Right atrium auricular region (tissue), 2 donors: ENCODE measurements around the gene RBM23. TPM values are rescaled to one million over a fixed set of nuclear protein-coding genes. Genes with fewer than 3 reads are reported as not detected.
"Not testable (repeated sequence)": the region's sequence is repeated elsewhere in the genome, so short reads cannot be mapped to it uniquely, and the experiment has no call there.

Experiments used
- DNase-seq: peaks from one replicate; pipeline ENCODE4 v3.0.0-alpha.2; 2019; ENCODE audit warnings: low spot score
- H3K27ac ChIP-seq, 2 donors: fragments of 200-600 bp; sonication (generic); 1 replicate in 1 of 2; 2 replicates in 1 of 2; pipeline ENCODE4 v1.5.1; 2016 to 2019
- H3K27me3 ChIP-seq, 2 donors: fragments of 200-600 bp; sonication (generic); one replicate each; pipeline versions ENCODE4 v1.5.1 to v1.6.0; 2017 to 2019
- H3K36me3 ChIP-seq: fragments of 200-600 bp; sonication (generic); one replicate; pipeline ENCODE4 v1.5.1; 2016
- H3K4me1 ChIP-seq, 2 donors: fragments of 200-600 bp; sonication (generic); one replicate each; pipeline versions ENCODE4 v1.5.1 to v1.6.0; 2017 to 2019
- H3K4me3 ChIP-seq, 2 donors: fragments of 200-600 bp; sonication (generic); 1 replicate in 1 of 2; 2 replicates in 1 of 2; pipeline ENCODE4 v1.5.1; 2017 to 2019; ENCODE audit warnings: mild to moderate bottlenecking in 1 of 2, moderate library complexity in 1 of 2
- H3K9me3 ChIP-seq, 2 donors: fragments of 200-600 bp; sonication (generic); one replicate each; pipeline ENCODE4 v1.5.1; 2019
- CTCF ChIP-seq, 2 donors: fragments of 200-600 bp; sonication (generic); IDR thresholded peaks; one replicate each; pipeline ENCODE4 v1.5.1; 2019; ENCODE audit warnings: antibody characterized with exemption in 2 of 2
- total RNA-seq, 2 donors: library from RNA; depleted of rRNA; stranded (reverse); fragments of >200 nt; gene quantifications; one replicate each; pipeline ENCODE4 v1.1.0, GENCODE V29; 2016

Gene RBM23
- total RNA-seq, 2 donors from 2014 or later, result 76.5 to 774 TPM

- no peak for DNase-seq
- Histone ChIP-seq H3K36me3 (peaks cover 56% of the 10 kb centered on the region), H3K9me3 (no peaks in the 10 kb centered on the region)
These were observed 4.8 kb upstream of the RBM23 start for GRCh38 chr14:22923746-22924145.

GRCh38 chr14:22922294-22922693, 3.3 kb upstream of the RBM23 start:
- DNase-seq, result no peak
- Histone ChIP-seq H3K36me3 (peaks cover 56% of the 10 kb centered on the region), H3K4me3 (no peak overlapping the region), H3K4me1 (peaks cover 0 to 14% of the 10 kb centered on the region in 2 donors), H3K9me3 (no peaks in the 10 kb centered on the region), H3K27ac (no peak overlapping the region), H3K27me3 (no peaks in the 10 kb centered on the region)
- no peak for TF ChIP-seq CTCF (IDR thresholded peaks at IDR 0.05)

More at GRCh38 chr14:22923746-22924145, 4.8 kb upstream of the RBM23 start:
- Histone ChIP-seq H3K27ac (no peak overlapping the region), H3K4me3 (no peak overlapping the region), H3K27me3 (no peaks in the 10 kb centered on the region), H3K4me1 (peaks cover 0 to 18% of the 10 kb centered on the region in 2 donors)
- no peak for TF ChIP-seq CTCF (IDR thresholded peaks at IDR 0.05)

- DNase-seq, result no peak
- H3K27ac ChIP-seq, result peak overlapping the region in 1 of 2 donors; percentile 2
- no peak for TF ChIP-seq CTCF (IDR thresholded peaks at IDR 0.05)
- H3K36me3 ChIP-seq, result peaks cover 52% of the 10 kb centered on the region
- H3K9me3 ChIP-seq, result no peaks in the 10 kb centered on the region
- H3K27me3 ChIP-seq, result no peaks in the 10 kb centered on the region
- H3K4me3 ChIP-seq, result no peak overlapping the region
- peaks cover 0 to 29% of the 10 kb centered on the region in 2 donors for H3K4me1 ChIP-seq
These were observed 1.7 kb upstream of the RBM23 start for GRCh38 chr14:22920697-22921096.

- Histone ChIP-seq H3K4me1 (peaks cover 0 to 31% of the 10 kb centered on the region in 2 donors), H3K36me3 (peaks cover 41% of the 10 kb centered on the region), H3K27ac (peak overlapping the region; percentile 83 to 86)
These were observed 612 bp upstream of the RBM23 start for GRCh38 chr14:22919601-22919921.

GRCh38 chr14:22915886-22916521, 2.9 kb downstream of the RBM23 start:
- H3K27me3 ChIP-seq, result no peaks in the 10 kb centered on the region
- no peaks in the 10 kb centered on the region for H3K9me3 ChIP-seq
- no peak for DNase-seq
- TF ChIP-seq CTCF (IDR thresholded peaks at IDR 0.05), result no peak
- peaks cover 0 to 31% of the 10 kb centered on the region in 2 donors for H3K4me1 ChIP-seq
- H3K27ac ChIP-seq, result no peak overlapping the region
- no peak overlapping the region for H3K4me3 ChIP-seq
- H3K36me3 ChIP-seq, result peaks cover 26% of the 10 kb centered on the region

More at GRCh38 chr14:22919601-22919921, 612 bp upstream of the RBM23 start:
- no peak for DNase-seq
- Histone ChIP-seq H3K9me3 (no peaks in the 10 kb centered on the region), H3K4me3 (peak overlapping the region; percentile 35 to 81), H3K27me3 (no peaks in the 10 kb centered on the region)
- no peak for TF ChIP-seq CTCF (IDR thresholded peaks at IDR 0.05)

GRCh38 chr14:22914836-22915235, 4.1 kb downstream of the RBM23 start:
- not testable (repeated sequence) for H3K27ac ChIP-seq, H3K4me3 ChIP-seq, H3K9me3 ChIP-seq, H3K27me3 ChIP-seq, DNase-seq
- Histone ChIP-seq H3K36me3 (peaks cover 28% of the 10 kb centered on the region), H3K4me1 (peaks cover 0 to 30% of the 10 kb centered on the region in 2 donors)
